ENCODE data around the gene CFAP221.

DNA sequence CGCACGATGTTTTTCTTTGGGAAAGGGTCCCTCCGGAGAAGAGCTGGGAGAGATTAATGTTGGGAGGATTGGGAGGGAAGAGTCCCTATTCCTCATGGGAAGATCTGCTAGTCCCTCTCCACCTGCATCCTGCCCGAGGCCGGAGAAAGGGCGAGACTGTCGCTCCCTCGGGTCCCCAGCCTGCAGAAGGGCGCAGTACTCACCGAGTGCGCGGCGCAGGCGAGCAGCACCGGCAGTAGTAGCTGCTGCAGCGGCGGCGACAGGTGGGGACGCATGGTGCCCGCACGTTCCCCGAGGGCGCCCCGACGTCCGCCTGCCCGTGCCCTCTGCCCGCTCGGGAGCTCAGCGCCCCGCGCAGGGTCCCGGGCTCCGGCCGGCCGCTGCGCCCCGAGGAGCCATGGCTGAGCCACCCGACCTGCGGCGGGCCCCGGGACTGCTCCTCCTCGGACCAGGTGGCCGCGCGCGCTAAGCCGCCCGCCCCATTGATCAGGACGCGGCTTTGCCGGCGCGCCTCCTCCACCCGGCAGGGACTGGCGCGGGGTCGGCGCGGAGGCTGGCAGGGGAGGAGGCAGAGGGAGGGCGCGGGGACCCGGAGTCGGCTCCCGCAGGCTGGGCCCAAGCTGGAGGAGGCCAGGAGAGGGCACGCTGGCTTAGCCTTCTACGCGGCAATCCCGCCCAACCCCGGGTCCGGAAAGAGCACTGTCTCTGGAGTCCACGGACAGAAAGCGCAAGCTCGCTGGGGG is 20.1 kb upstream of the CFAP221 start, which contains the start of gene SCTR:
- TF ChIP-seq POLR2A (IDR thresholded peaks at IDR 0.05; ENCODE audit: low read depth, low read length) (no peak), POLR2AphosphoS5 (IDR thresholded peaks at IDR 0.05; ENCODE audit: low read depth, low read length) (no peak)
